Vagina (tissue), 2 donors: ENCODE data around the gene SCAF4. TPM values are rescaled to one million over a fixed set of nuclear protein-coding genes. Genes with fewer than 3 reads are reported as not detected.

Experiments
- DNase-seq, 2 donors: peaks; one replicate each; pipeline ENCODE4 v3.0.0-alpha.2; 2017; ENCODE audit errors: extremely low spot score in 2 of 2
- H3K27ac ChIP-seq: fragments of 200-600 bp; sonication (generic); one replicate; pipeline ENCODE4 v1.5.1; 2019
- H3K27me3 ChIP-seq: fragments of 200-600 bp; sonication (generic); one replicate; pipeline ENCODE4 v1.5.1; 2019
- H3K36me3 ChIP-seq, 2 donors: fragments of 200-600 bp; sonication (generic); one replicate each; pipeline ENCODE4 v1.5.1; 2017 to 2019
- H3K4me1 ChIP-seq: fragments of 200-600 bp; sonication (generic); one replicate; pipeline ENCODE4 v1.5.1; 2019
- H3K4me3 ChIP-seq, 2 donors: fragments of 200-600 bp; sonication (generic); 1 replicate in 1 of 2; 2 replicates in 1 of 2; pipeline ENCODE4 v1.5.1; 2016 to 2019
- H3K9me3 ChIP-seq: fragments of 200-600 bp; sonication (generic); one replicate; pipeline ENCODE4 v1.5.1; 2019
- POLR2A ChIP-seq, 2 donors: fragments of 450-650 bp; IDR thresholded peaks; one replicate each; pipeline ENCODE4 v1.6.1; 2017; ENCODE audit warnings: antibody characterized with exemption in 2 of 2, mild to moderate bottlenecking in 2 of 2, moderate library complexity in 2 of 2
- POLR2AphosphoS5 ChIP-seq, 2 donors: sonication (generic); formaldehyde crosslinking; IDR thresholded peaks; one replicate each; pipeline ENCODE4 v1.9.0; 2017; ENCODE audit warnings: antibody characterized with exemption in 2 of 2, mild to moderate bottlenecking in 2 of 2, low read depth in 1 of 2; ENCODE audit not compliant: insufficient read depth in 1 of 2
- intact Hi-C: fragments of 100-400 bp; cut with DNase I; formaldehyde crosslinking; loops from one replicate; pipeline ENCODE4 v1.15.1; 2023
- small RNA-seq: library from RNA; depleted of rRNA; stranded (forward); fragments of <200 nt; gene quantifications from one replicate; pipeline ENCODE3, GENCODE V24; 2016
- total RNA-seq: library from RNA; depleted of rRNA; stranded (reverse); fragments of >200 nt; gene quantifications from one replicate; pipeline ENCODE4 v1.2.3, GENCODE V29; 2016
- TF ChIP-seq, protein P1 (sequence below), 3 experiments: fragments of 450-650 bp in 2 of 3; fragments of 200-600 bp in 1 of 3; sonication (generic) in 1 of 3; IDR thresholded peaks; one replicate each; pipeline ENCODE4 v1.5.1; 2017 to 2019; ENCODE audit warnings: antibody characterized with exemption in 3 of 3, mild to moderate bottlenecking in 2 of 3, moderate library complexity in 2 of 3

Gene SCAF4
- total RNA-seq, 1 donor from 2014 or later = 23.1 TPM

DNA sequence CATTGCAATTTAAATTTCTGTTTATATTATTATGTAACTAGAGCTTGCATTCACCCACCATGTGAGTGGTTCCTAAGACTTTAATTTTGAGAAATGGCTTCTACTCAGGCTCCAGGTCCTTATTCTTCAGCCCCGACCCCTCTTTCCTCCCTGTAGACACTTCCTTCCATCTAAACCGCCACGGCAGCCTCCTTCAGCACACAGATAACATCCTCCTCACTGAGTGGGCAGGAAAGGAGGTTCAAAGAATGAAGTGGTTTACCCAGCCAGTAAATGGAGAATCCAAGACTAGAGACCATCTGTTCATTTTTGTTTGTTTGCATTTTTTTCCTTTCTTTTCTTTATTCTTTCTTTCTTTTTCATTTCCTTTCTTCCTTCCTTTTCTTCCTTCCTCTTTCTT, 109.5 kb downstream of the SCAF4 start:
- H3K9me3 ChIP-seq = no peaks in the 10 kb centered on the region
- DNase-seq = no peak
- H3K27ac ChIP-seq = no peak overlapping the region
- TF ChIP-seq, protein P1, sequence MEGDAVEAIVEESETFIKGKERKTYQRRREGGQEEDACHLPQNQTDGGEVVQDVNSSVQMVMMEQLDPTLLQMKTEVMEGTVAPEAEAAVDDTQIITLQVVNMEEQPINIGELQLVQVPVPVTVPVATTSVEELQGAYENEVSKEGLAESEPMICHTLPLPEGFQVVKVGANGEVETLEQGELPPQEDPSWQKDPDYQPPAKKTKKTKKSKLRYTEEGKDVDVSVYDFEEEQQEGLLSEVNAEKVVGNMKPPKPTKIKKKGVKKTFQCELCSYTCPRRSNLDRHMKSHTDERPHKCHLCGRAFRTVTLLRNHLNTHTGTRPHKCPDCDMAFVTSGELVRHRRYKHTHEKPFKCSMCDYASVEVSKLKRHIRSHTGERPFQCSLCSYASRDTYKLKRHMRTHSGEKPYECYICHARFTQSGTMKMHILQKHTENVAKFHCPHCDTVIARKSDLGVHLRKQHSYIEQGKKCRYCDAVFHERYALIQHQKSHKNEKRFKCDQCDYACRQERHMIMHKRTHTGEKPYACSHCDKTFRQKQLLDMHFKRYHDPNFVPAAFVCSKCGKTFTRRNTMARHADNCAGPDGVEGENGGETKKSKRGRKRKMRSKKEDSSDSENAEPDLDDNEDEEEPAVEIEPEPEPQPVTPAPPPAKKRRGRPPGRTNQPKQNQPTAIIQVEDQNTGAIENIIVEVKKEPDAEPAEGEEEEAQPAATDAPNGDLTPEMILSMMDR (IDR thresholded peaks at IDR 0.05) = no peak
- TF ChIP-seq POLR2AphosphoS5 (IDR thresholded peaks at IDR 0.05; ENCODE audit: insufficient read depth in 1 of 2, low read depth in 1 of 2) (no peak), POLR2A (IDR thresholded peaks at IDR 0.05) (no peak)
- H3K36me3 ChIP-seq = no peaks in the 10 kb centered on the region
- intact Hi-C loops = no loop called here
- H3K4me3 ChIP-seq = no peak overlapping the region
- H3K4me1 ChIP-seq = no peaks in the 10 kb centered on the region
- H3K27me3 ChIP-seq = no peaks in the 10 kb centered on the region

Small RNAs within 50 kb of the gene (small RNA-seq; reads per million reads assigned to genes)
- not detected for gene RF01241

Other genes with a start within 250 kb of the SCAF4 start
- gene SOD1, start 72.4 kb downstream of the SCAF4 start, total RNA-seq = 162 TPM
- gene HUNK, start 140.9 kb upstream of the SCAF4 start, total RNA-seq = 0.74 TPM